ENCODE measurements around the gene CIRBP. TPM values are rescaled to one million over a fixed set of nuclear protein-coding genes. Genes with fewer than 3 reads are reported as not detected.

Gene CIRBP
- total and polyA plus RNA-seq, 2 experiments from 2014 or later: 202 to 361 TPM

- WGBS (ENCODE audit: low lambda C conversion rate, missing lambda C conversion rate): 96% methylated on average over 13 of the region's 20 CpGs
- TF ChIP-seq EZH2 (IDR thresholded peaks at IDR 0.05; ENCODE audit: borderline replicate concordance) (no peak), CTCF (IDR thresholded peaks at IDR 0.05; ENCODE audit: poor library complexity) (no peak), EZH2phosphoT487 (IDR thresholded peaks at IDR 0.05; ENCODE audit: low read depth, severe bottlenecking, unreplicated experiment) (no peak)
- H3K9me2 ChIP-seq (replicated peaks; ENCODE audit: insufficient read depth): no peaks in the 10 kb centered on the region
- H3K27ac ChIP-seq: no peak overlapping the region
- no peak overlapping the region for H3K4me3 ChIP-seq
- H3K36me3 ChIP-seq (replicated peaks; ENCODE audit: insufficient read depth, low read depth): no peaks in the 10 kb centered on the region
- H2AFZ ChIP-seq: no peak overlapping the region
- H3K4me2 ChIP-seq: no peak overlapping the region
- H4K20me1 ChIP-seq (ENCODE audit: insufficient read depth, poor library complexity, severe bottlenecking): no peaks in the 10 kb centered on the region
- no peak for DNase-seq (ENCODE audit: low spot score)
- H3K4me1 ChIP-seq (ENCODE audit: insufficient read depth): peaks cover 5% of the 10 kb centered on the region
- H3K27me3 ChIP-seq: no peaks in the 10 kb centered on the region
- H3K79me2 ChIP-seq: no peaks in the 10 kb centered on the region
- no peaks in the 10 kb centered on the region for H3K9me3 ChIP-seq (ENCODE audit: low read depth)
These were observed 38.7 kb downstream of the CIRBP start for GRCh38 chr19:1307755-1308303.

GRCh38 chr19:1308718-1309117, 39.6 kb downstream of the CIRBP start:
- Histone ChIP-seq H3K4me2 (no peak overlapping the region), H3K27ac (no peak overlapping the region), H3K9me3 (ENCODE audit: low read depth) (no peaks in the 10 kb centered on the region), H3K36me3 (replicated peaks; ENCODE audit: insufficient read depth, low read depth) (no peaks in the 10 kb centered on the region), H3K4me1 (ENCODE audit: insufficient read depth) (peaks cover 10% of the 10 kb centered on the region), H3K79me2 (no peaks in the 10 kb centered on the region), H4K20me1 (ENCODE audit: insufficient read depth, poor library complexity, severe bottlenecking) (no peaks in the 10 kb centered on the region), H3K4me3 (no peak overlapping the region), H3K9me2 (replicated peaks; ENCODE audit: insufficient read depth) (no peaks in the 10 kb centered on the region), H2AFZ (no peak overlapping the region), H3K27me3 (no peaks in the 10 kb centered on the region)
- TF ChIP-seq EZH2phosphoT487 (IDR thresholded peaks at IDR 0.05; ENCODE audit: low read depth, severe bottlenecking, unreplicated experiment) (no peak), CTCF (IDR thresholded peaks at IDR 0.05; ENCODE audit: poor library complexity) (no peak), EZH2 (IDR thresholded peaks at IDR 0.05; ENCODE audit: borderline replicate concordance) (no peak)
- no peak for DNase-seq (ENCODE audit: low spot score)
- 70% methylated on average over 11 of the region's 11 CpGs for WGBS (ENCODE audit: low lambda C conversion rate, missing lambda C conversion rate)

GRCh38 chr19:1309977-1310852, 41.1 kb downstream of the CIRBP start:
- DNase-seq (ENCODE audit: low spot score): no peak
- no peaks in the 10 kb centered on the region for H3K9me2 ChIP-seq (replicated peaks; ENCODE audit: insufficient read depth)
- peaks cover 13% of the 10 kb centered on the region for H3K4me1 ChIP-seq (ENCODE audit: insufficient read depth)
- no peaks in the 10 kb centered on the region for H3K9me3 ChIP-seq (ENCODE audit: low read depth)
- no peaks in the 10 kb centered on the region for H4K20me1 ChIP-seq (ENCODE audit: insufficient read depth, poor library complexity, severe bottlenecking)
- H3K79me2 ChIP-seq: no peaks in the 10 kb centered on the region
- no peak overlapping the region for H3K4me3 ChIP-seq
- 86% methylated on average over 25 of the region's 28 CpGs for WGBS (ENCODE audit: low lambda C conversion rate, missing lambda C conversion rate)
- no peak overlapping the region for H2AFZ ChIP-seq
- TF ChIP-seq CTCF (IDR thresholded peaks at IDR 0.05; ENCODE audit: poor library complexity): no peak
- no peak for TF ChIP-seq EZH2phosphoT487 (IDR thresholded peaks at IDR 0.05; ENCODE audit: low read depth, severe bottlenecking, unreplicated experiment)
- no peak for TF ChIP-seq EZH2 (IDR thresholded peaks at IDR 0.05; ENCODE audit: borderline replicate concordance)
- H3K27ac ChIP-seq: no peak overlapping the region
- H3K27me3 ChIP-seq: no peaks in the 10 kb centered on the region
- H3K36me3 ChIP-seq (replicated peaks; ENCODE audit: insufficient read depth, low read depth): no peaks in the 10 kb centered on the region
- H3K4me2 ChIP-seq: no peak overlapping the region
